WTC11 (cell line): Measurements from ENCODE around the gene P2RX3.

Source experiments
- TF ChIP-seq, protein P1 (sequence below): sonication (generic); formaldehyde crosslinking; IDR thresholded peaks from 2 replicates; pipeline ENCODE4 v1.8.1; 2023; ENCODE audit warnings: mild to moderate bottlenecking, missing genetic modification reagents, moderate library complexity
- TF ChIP-seq, protein P2 (sequence below): fragments of 200-600 bp; IDR thresholded peaks from 2 replicates; pipeline ENCODE4 v1.8.0; 2022; ENCODE audit warnings: antibody characterized with exemption

DNA sequence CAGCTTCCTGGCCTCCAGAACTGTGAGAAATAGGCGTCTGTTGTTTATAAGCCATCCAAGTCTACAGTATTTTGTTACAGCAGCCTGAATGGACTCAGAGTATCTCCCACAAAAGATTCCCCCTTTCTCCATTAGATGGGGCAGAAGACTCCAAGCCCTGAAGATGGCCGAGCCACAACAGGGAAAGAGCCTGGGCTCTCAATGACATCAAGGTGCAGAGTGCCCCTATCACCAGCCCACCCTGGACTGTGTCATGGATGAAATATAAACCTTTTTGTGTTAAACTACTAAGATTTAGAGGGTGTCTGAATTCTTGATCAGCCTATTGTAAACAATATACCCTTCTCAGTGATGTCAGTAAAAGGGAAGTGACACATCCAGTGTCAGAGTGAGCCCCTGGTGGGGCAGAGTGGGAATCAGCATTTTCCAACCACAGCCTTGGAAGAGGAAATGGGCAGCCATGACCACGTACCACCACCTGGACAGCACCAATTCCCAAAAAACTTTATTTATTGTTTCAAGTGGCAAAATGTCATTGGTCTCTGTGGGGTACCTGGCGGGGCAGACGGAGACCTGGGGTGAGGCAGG, 38.9 kb upstream of the P2RX3 start:
- TF ChIP-seq, protein P1, sequence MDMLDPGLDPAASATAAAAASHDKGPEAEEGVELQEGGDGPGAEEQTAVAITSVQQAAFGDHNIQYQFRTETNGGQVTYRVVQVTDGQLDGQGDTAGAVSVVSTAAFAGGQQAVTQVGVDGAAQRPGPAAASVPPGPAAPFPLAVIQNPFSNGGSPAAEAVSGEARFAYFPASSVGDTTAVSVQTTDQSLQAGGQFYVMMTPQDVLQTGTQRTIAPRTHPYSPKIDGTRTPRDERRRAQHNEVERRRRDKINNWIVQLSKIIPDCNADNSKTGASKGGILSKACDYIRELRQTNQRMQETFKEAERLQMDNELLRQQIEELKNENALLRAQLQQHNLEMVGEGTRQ (CRISPR knock-in tag), result no peak
- TF ChIP-seq, protein P2, sequence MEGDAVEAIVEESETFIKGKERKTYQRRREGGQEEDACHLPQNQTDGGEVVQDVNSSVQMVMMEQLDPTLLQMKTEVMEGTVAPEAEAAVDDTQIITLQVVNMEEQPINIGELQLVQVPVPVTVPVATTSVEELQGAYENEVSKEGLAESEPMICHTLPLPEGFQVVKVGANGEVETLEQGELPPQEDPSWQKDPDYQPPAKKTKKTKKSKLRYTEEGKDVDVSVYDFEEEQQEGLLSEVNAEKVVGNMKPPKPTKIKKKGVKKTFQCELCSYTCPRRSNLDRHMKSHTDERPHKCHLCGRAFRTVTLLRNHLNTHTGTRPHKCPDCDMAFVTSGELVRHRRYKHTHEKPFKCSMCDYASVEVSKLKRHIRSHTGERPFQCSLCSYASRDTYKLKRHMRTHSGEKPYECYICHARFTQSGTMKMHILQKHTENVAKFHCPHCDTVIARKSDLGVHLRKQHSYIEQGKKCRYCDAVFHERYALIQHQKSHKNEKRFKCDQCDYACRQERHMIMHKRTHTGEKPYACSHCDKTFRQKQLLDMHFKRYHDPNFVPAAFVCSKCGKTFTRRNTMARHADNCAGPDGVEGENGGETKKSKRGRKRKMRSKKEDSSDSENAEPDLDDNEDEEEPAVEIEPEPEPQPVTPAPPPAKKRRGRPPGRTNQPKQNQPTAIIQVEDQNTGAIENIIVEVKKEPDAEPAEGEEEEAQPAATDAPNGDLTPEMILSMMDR, result no peak
